Hepatocyte (in vitro differentiated cells): ENCODE results near the gene TRIM46.

Experiments
- CTCF ChIP-seq: fragments of 200-600 bp; sonication (generic); IDR thresholded peaks from 2 replicates; pipeline ENCODE4 v1.5.1; 2016; ENCODE audit warnings: antibody characterized with exemption, mild to moderate bottlenecking; ENCODE audit not compliant: poor library complexity
- EZH2 ChIP-seq: fragments of 200-600 bp; sonication (generic); IDR thresholded peaks from 2 replicates; pipeline ENCODE4 v1.6.1; 2016; ENCODE audit warnings: antibody characterized with exemption, mild to moderate bottlenecking, borderline replicate concordance
- EZH2phosphoT487 ChIP-seq: fragments of 200-600 bp; sonication (generic); IDR thresholded peaks from one replicate; pipeline ENCODE4 v1.6.1; 2018; ENCODE audit warnings: antibody characterized with exemption, mild to moderate bottlenecking, low read depth, moderate library complexity; ENCODE audit not compliant: unreplicated experiment, severe bottlenecking

GRCh38 chr1:155207806-155208540 lies 34.3 kb downstream of the TRIM46 start, which contains the start of gene THBS3:
- no peak for TF ChIP-seq CTCF
- TF ChIP-seq EZH2phosphoT487: no peak
- no peak for TF ChIP-seq EZH2
